ENCODE measurements around the gene GLCE.

The GLCE gene

GRCh38 chr15:69298697-69299441 is 138.4 kb downstream of the GLCE start, which contains the start of gene PAQR5:
TSS of gene PAQR5 (plus strand) at chr15:69298912. CDS start at chr15:69360081, 61,169 bp downstream.
- ATAC-seq, result peak; percentile 88
- no peak for TF ChIP-seq ARNTL (CRISPR knock-in tag; IDR thresholded peaks at IDR 0.05; ENCODE audit: borderline replicate concordance, low read depth)
- no peak for TF ChIP-seq CSDC2 (CRISPR knock-in tag; IDR thresholded peaks at IDR 0.05)

GRCh38 chr15:69299451-69299886 is 139.0 kb downstream of the GLCE start:
- no peak for ATAC-seq

More at GRCh38 chr15:69299451-69299886, 139.0 kb downstream of the GLCE start:
- TF ChIP-seq ZNF8 (CRISPR knock-in tag; IDR thresholded peaks at IDR 0.05) (no peak), ZFP3 (CRISPR knock-in tag; IDR thresholded peaks at IDR 0.05) (no peak), RARB (CRISPR knock-in tag; IDR thresholded peaks at IDR 0.05) (no peak), ZC3H10 (CRISPR knock-in tag; IDR thresholded peaks at IDR 0.05) (no peak), SNAI2 (CRISPR knock-in tag; IDR thresholded peaks at IDR 0.05) (no peak), PPARA (CRISPR knock-in tag; IDR thresholded peaks at IDR 0.05; ENCODE audit: borderline replicate concordance) (no peak), POU6F1 (CRISPR knock-in tag; IDR thresholded peaks at IDR 0.05; ENCODE audit: borderline replicate concordance, low read depth) (no peak), PATZ1 (CRISPR knock-in tag; IDR thresholded peaks at IDR 0.05; ENCODE audit: borderline replicate concordance) (no peak), ARNTL (CRISPR knock-in tag; IDR thresholded peaks at IDR 0.05; ENCODE audit: borderline replicate concordance, low read depth) (no peak), TSHZ2 (CRISPR knock-in tag; IDR thresholded peaks at IDR 0.05) (no peak), TOX (CRISPR knock-in tag; IDR thresholded peaks at IDR 0.05; ENCODE audit: borderline replicate concordance) (no peak), ESRRG (CRISPR knock-in tag; IDR thresholded peaks at IDR 0.05) (no peak), CSRNP3 (CRISPR knock-in tag; IDR thresholded peaks at IDR 0.05) (no peak), ZNF565 (CRISPR knock-in tag; conservative IDR thresholded peaks at IDR 0.05; ENCODE audit: low read depth) (no peak), TCF4 (CRISPR knock-in tag; IDR thresholded peaks at IDR 0.05; ENCODE audit: borderline replicate concordance) (no peak), GLIS3 (CRISPR knock-in tag; IDR thresholded peaks at IDR 0.05) (no peak), CREB5 (CRISPR knock-in tag; IDR thresholded peaks at IDR 0.05; ENCODE audit: low read depth) (no peak), ZFP30 (CRISPR knock-in tag; IDR thresholded peaks at IDR 0.05) (no peak), BACH2 (CRISPR knock-in tag; IDR thresholded peaks at IDR 0.05; ENCODE audit: borderline replicate concordance) (no peak), CSDC2 (CRISPR knock-in tag; IDR thresholded peaks at IDR 0.05) (no peak)

All from SK-N-SH treated with all-trans-retinoic acid at 6 μM for 48 hours (cell line).